SK-N-SH (cell line): Measurements from ENCODE around the gene CXCL16. TPM values are rescaled to one million over a fixed set of nuclear protein-coding genes. Genes with fewer than 3 reads are reported as not detected.
A peak's percentile ranks its signal among the peaks of the same experiment; 100 is the strongest.

Experiments used
- CTCF ChIA-PET: fragments of 300-600, 350-600 bp; formaldehyde crosslinking; extraction: SDS; loops from one replicate; lab custom pipeline; 2021; lab: Yijun Ruan, JAX
- POLR2A ChIA-PET: fragments of 350-600 bp; sonication (Branson Sonifier 250); formaldehyde crosslinking; extraction: SDS; loops from one replicate; lab custom pipeline; 2020; ENCODE audit warnings: antibody characterized with exemption, inconsistent platforms; lab: Yijun Ruan, JAX
- DNase-seq: peaks from one replicate; pipeline ENCODE4 v3.0.0; 2012
- H2AFZ ChIP-seq: fragments of 200-600 bp; sonication (generic); 2 replicates; pipeline ENCODE4 v1.8.1; 2016; ENCODE audit warnings: antibody characterized with exemption, mild to moderate bottlenecking, low read depth
- H3F3A ChIP-seq: fragments of 200-600 bp; sonication (generic); replicated peaks from 2 replicates; pipeline ENCODE3; 2016; ENCODE audit warnings: antibody characterized with exemption, mild to moderate bottlenecking; ENCODE audit not compliant: insufficient read depth
- H3K27ac ChIP-seq, 2 experiments: fragments of 200-500 bp in 1 of 2; fragments of 200-600 bp in 1 of 2; sonication (Bioruptor generic) in 1 of 2; sonication (generic), shearing (Covaris generic) in 1 of 2; 2 replicates each; pipeline versions ENCODE4 v1.5.1 to v1.6.1; 2014 to 2016; ENCODE audit warnings: low read depth in 2 of 2, inconsistent platforms in 1 of 2, low read length in 1 of 2, mild to moderate bottlenecking in 1 of 2, mixed read lengths in 1 of 2
- H3K27me3 ChIP-seq: fragments of 200-600 bp; sonication (generic), shearing (Covaris generic); 2 replicates; pipeline ENCODE4 v1.6.1; 2016; ENCODE audit warnings: mixed run types; ENCODE audit not compliant: insufficient read depth
- H3K36me3 ChIP-seq, 2 experiments: fragments of 200-500 bp in 1 of 2; fragments of 200-600 bp in 1 of 2; sonication (Bioruptor generic) in 1 of 2; sonication (generic) in 1 of 2; replicated peaks in 1 of 2; 2 replicates each; pipeline versions ENCODE3 to v1.5.1; 2014 to 2016; ENCODE audit warnings: low read length in 1 of 2, mild to moderate bottlenecking in 1 of 2; ENCODE audit not compliant: insufficient read depth in 2 of 2, control insufficient read depth in 1 of 2
- H3K4me1 ChIP-seq, 2 experiments: fragments of 200-500 bp in 1 of 2; fragments of 200-600 bp in 1 of 2; sonication (Bioruptor generic) in 1 of 2; sonication (generic), shearing (Covaris generic) in 1 of 2; 2 replicates each; pipeline versions ENCODE4 v1.5.1 to v1.6.1; 2014 to 2016; ENCODE audit warnings: low read depth in 1 of 2, low read length in 1 of 2, mixed run types in 1 of 2; ENCODE audit not compliant: insufficient read depth in 2 of 2, control insufficient read depth in 1 of 2
- H3K4me2 ChIP-seq: fragments of 200-600 bp; sonication (generic), shearing (Covaris generic); 2 replicates; pipeline ENCODE4 v1.6.1; 2017; ENCODE audit warnings: mixed run types
- H3K4me3 ChIP-seq, 2 experiments: fragments of 200-500 bp in 1 of 2; fragments of 200-600 bp in 1 of 2; sonication (Bioruptor generic) in 1 of 2; sonication (generic), shearing (Covaris generic) in 1 of 2; 2 replicates each; pipeline versions ENCODE4 v1.5.1 to v1.8.1; 2014 to 2016; ENCODE audit warnings: low read depth in 2 of 2, inconsistent platforms in 1 of 2, low read length in 1 of 2, mild to moderate bottlenecking in 1 of 2, mixed read lengths in 1 of 2, moderate library complexity in 1 of 2
- H3K79me2 ChIP-seq: fragments of 200-600 bp; sonication (generic); 2 replicates; pipeline ENCODE4 v1.8.1; 2017; ENCODE audit warnings: mild to moderate bottlenecking; ENCODE audit not compliant: insufficient read depth
- H3K9ac ChIP-seq: fragments of 200-600 bp; sonication (generic); 2 replicates; pipeline ENCODE4 v1.6.1; 2017; ENCODE audit warnings: mixed run types
- H3K9me2 ChIP-seq: fragments of 200-600 bp; sonication (generic); 2 replicates; pipeline ENCODE4 v1.6.1; 2017; ENCODE audit warnings: mixed run types
- H3K9me3 ChIP-seq: fragments of 200-600 bp; sonication (generic); 2 replicates; pipeline ENCODE4 v1.6.1; 2017; ENCODE audit warnings: mixed run types, mild to moderate bottlenecking, moderate library complexity
- H4K20me1 ChIP-seq: fragments of 200-600 bp; sonication (generic); 2 replicates; pipeline ENCODE4 v1.6.1; 2017; ENCODE audit warnings: mild to moderate bottlenecking, mixed run types; ENCODE audit not compliant: insufficient read depth
- CHD2 ChIP-seq: fragments of 150-350 bp; IDR thresholded peaks from 2 replicates; pipeline ENCODE4 v1.6.1; 2018; ENCODE audit warnings: low read length; ENCODE audit not compliant: partially characterized antibody
- EP300 ChIP-seq, 2 experiments: IDR thresholded peaks; 2 replicates each; pipeline versions ENCODE4 v1.4.0 to v1.6.1; 2012; ENCODE audit warnings: borderline replicate concordance in 1 of 2, low read depth in 1 of 2, low read length in 1 of 2
- EZH2phosphoT487 ChIP-seq: fragments of 200-600 bp; sonication (generic); IDR thresholded peaks from 2 replicates; pipeline ENCODE4 v1.6.1; 2017; ENCODE audit warnings: low read depth, mixed run types, mild to moderate bottlenecking, antibody characterized with exemption, moderate library complexity, borderline replicate concordance
- GATA2 ChIP-seq: sonication (generic); formaldehyde crosslinking; IDR thresholded peaks from 2 replicates; pipeline ENCODE4 v1.5.0; 2020; ENCODE audit warnings: mild to moderate bottlenecking, missing genetic modification reagents
- MAX ChIP-seq: IDR thresholded peaks from 2 replicates; pipeline ENCODE4 v1.4.0; 2012; ENCODE audit warnings: low read depth
- MEF2A ChIP-seq: IDR thresholded peaks from 2 replicates; pipeline ENCODE4 v1.4.0; 2012; ENCODE audit warnings: low read depth, borderline replicate concordance
- MXI1 ChIP-seq: IDR thresholded peaks from 2 replicates; pipeline ENCODE4 v1.6.1; 2012; ENCODE audit warnings: mild to moderate bottlenecking, low read depth, low read length, improper control_type of control experiment
- NFIC ChIP-seq: IDR thresholded peaks from 2 replicates; pipeline ENCODE4 v1.4.0; 2012; ENCODE audit warnings: borderline replicate concordance
- NRF1 ChIP-seq: IDR thresholded peaks from 2 replicates; pipeline ENCODE4 v1.6.1; 2012; ENCODE audit warnings: low read depth, mild to moderate bottlenecking, low read length
- RAD21 ChIP-seq: IDR thresholded peaks from 2 replicates; pipeline ENCODE4 v1.6.1; 2012; ENCODE audit warnings: mild to moderate bottlenecking, low read length
- REST ChIP-seq: IDR thresholded peaks from 2 replicates; pipeline ENCODE4 v1.6.1; 2012; ENCODE audit warnings: mild to moderate bottlenecking, low read depth, low read length, moderate library complexity
- TAF1 ChIP-seq: IDR thresholded peaks from 2 replicates; pipeline ENCODE4 v1.6.1; 2012; ENCODE audit warnings: low read depth, mild to moderate bottlenecking, low read length, moderate library complexity, borderline replicate concordance
- YY1 ChIP-seq: IDR thresholded peaks from 2 replicates; pipeline ENCODE4 v1.4.0; 2012; ENCODE audit warnings: low read depth, mild to moderate bottlenecking
- WGBS: methylation state at CpG from one replicate; pipeline ENCODE4 v1.1.6; 2017; ENCODE audit warnings: low lambda C conversion rate; 5-methylcytosine and 5-hydroxymethylcytosine counted together
- polyA plus RNA-seq, 3 experiments: library from polyadenylated mRNA; depleted of rRNA; stranded (reverse); fragments of >200 nt; gene quantifications; 2 replicates each; pipeline ENCODE4 v1.2.3, GENCODE V29; 2012
- TF ChIP-seq, protein P1 (sequence below): fragments of 150-350 bp; IDR thresholded peaks from 2 replicates; pipeline ENCODE4 v1.6.1; 2017; ENCODE audit warnings: antibody characterized with exemption, low read length, low read depth, borderline replicate concordance

Gene CXCL16
- polyA plus RNA-seq (2012; rRNA removed), result 3.4 and 4.3 TPM in 2 replicates
- polyA plus RNA-seq (2012; cell fraction: cytosol; rRNA removed), result 3.6 and 4.6 TPM in 2 replicates
- 1.5 and 1.7 TPM in 2 replicates for polyA plus RNA-seq (2012; cell fraction: nucleus; rRNA removed)

GRCh38 chr17:4739122-4740024, at the start of gene CXCL16, which contains the start of gene ZMYND15:
TSS of gene CXCL16 (minus strand) at chr17:4739928. CDS start at chr17:4739339, 589 bp downstream.
TSS of gene ZMYND15 (plus strand) at chr17:4739833. CDS start at chr17:4740549, 716 bp downstream.
- H3K9me3 ChIP-seq, result no peaks in the 10 kb centered on the region
- H3K9ac ChIP-seq, result peak within 1 kb of the TSS; percentile 58; the same call in 1 of the 2 replicates
- peaks cover 6% of the 10 kb centered on the region for H3F3A ChIP-seq
- H2AFZ ChIP-seq, result peak within 1 kb of the TSS; percentile 94
- ChIA-PET CTCF (no interaction called here), POLR2A (interaction anchor here (0.6 kb wide), 1 partner anchor 187 kb away, joined by 3 read pairs; no protein-coding TSS in a partner anchor)
- peak; percentile 79 for DNase-seq
- H3K79me2 ChIP-seq, result no peaks in the 10 kb centered on the region
- 4% methylated on average over 19 of the region's 100 CpGs for WGBS
- H3K27ac ChIP-seq, result no peak within 1 kb of the TSS
- peaks cover 12% of the 10 kb centered on the region; the same call in 1 of the 2 replicates for H3K27me3 ChIP-seq
- H3K9me2 ChIP-seq, result no peaks in the 10 kb centered on the region
- peaks cover 0 to 7% of the 10 kb centered on the region in 2 experiments; a peak in 1 of 4 replicates for H3K4me1 ChIP-seq
- no peaks in the 10 kb centered on the region for H3K36me3 ChIP-seq
- peak within 1 kb of the TSS; percentile 85 for H3K4me2 ChIP-seq
- H3K4me3 ChIP-seq, result peak within 1 kb of the TSS; percentile 60 to 67
- peak; percentile 11; the same call in 1 of the 2 replicates for TF ChIP-seq MAX
- no peak for TF ChIP-seq YY1
- H4K20me1 ChIP-seq, result no peaks in the 10 kb centered on the region

DNA sequence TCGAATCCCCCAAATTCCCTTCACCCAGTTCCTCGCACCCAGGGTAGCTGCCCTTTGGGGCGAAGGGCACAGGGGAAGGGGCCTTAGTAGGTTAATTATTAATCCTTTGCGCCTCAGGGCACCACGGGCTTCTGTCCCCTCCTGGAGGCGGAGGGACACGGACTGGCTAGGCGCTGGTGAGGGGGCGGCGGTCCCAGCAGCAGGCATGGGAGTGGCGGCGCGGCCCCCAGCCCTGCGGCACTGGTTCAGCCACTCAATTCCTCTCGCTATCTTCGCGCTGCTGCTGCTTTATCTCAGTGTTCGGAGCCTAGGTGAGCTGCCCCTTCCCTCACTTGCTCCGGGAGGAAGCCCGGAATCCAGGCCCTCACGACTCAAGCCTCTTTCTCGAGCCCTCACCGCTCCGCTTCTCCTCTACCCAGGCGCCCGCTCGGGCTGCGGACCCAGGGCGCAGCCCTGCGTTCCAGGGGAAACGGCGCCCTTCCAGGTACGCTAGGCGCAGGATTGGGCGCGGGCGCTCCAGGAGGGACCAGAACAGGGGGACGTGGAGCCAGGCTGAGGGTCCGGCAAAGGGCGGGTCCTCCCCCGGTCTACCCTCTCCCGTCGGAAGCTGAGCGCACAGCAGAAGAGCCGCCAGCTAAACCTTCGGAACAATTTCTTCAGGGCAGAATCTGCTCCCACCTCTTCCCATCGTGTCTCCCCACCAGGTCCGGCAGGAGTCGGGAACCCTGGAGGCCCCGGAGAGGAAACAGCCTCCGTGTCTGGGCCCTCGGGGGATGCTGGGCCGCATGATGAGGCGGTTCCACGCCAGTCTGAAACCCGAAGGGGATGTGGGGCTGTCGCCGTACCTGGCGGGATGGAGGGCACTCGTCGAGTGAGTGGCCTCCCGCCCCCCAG, 49.3 kb upstream of the CXCL16 start, which contains the start of gene GLTPD2:
TSS of gene GLTPD2 (plus strand) at position 158 of the 894 bp plus-strand sequence. CDS start at position 206, 48 bp downstream.
- Histone ChIP-seq H3K4me2 (peak within 1 kb of the TSS; percentile 99), H3K9ac (peak within 1 kb of the TSS; percentile 75; the same call in 1 of the 2 replicates), H3K27ac (peak within 1 kb of the TSS; percentile 70 to 82), H3K9me3 (no peaks in the 10 kb centered on the region), H2AFZ (peak within 1 kb of the TSS; percentile 85), H3K27me3 (peaks cover 4% of the 10 kb centered on the region; the same call in 1 of the 2 replicates), H4K20me1 (no peaks in the 10 kb centered on the region), H3K4me3 (peak within 1 kb of the TSS; percentile 59 to 79), H3F3A (peaks cover 5% of the 10 kb centered on the region), H3K36me3 (no peaks in the 10 kb centered on the region), H3K79me2 (no peaks in the 10 kb centered on the region), H3K4me1 (peaks cover 8 to 19% of the 10 kb centered on the region in 2 experiments; a peak in 2 of 4 replicates), H3K9me2 (no peaks in the 10 kb centered on the region)
- CTCF ChIA-PET, result interaction anchor here (0.6 to 10.5 kb wide), 42 partner anchors 8 to 223 kb away, joined by 3 to 235 read pairs (median 5); partner anchors contain the start of genes ARRB2, C17orf107, CAMTA2 and CHRNE
- peak; percentile 48 for DNase-seq
- POLR2A ChIA-PET, result interaction anchor here (1.0 to 1.8 kb wide), 8 partner anchors 17 to 178 kb away, joined by 3 to 10 read pairs (median 4); partner anchors contain the start of genes MINK1, PLD2, SPAG7 and TM4SF5
- TF ChIP-seq CHD2 (no peak), GATA2 (CRISPR knock-in tag) (no peak), NRF1 (no peak), NFIC (no peak), TAF1 (no peak), REST (no peak), MXI1 (no peak), EZH2phosphoT487 (no peak), RAD21 (no peak), EP300 (IDR thresholded peaks at IDR 0.05; ENCODE audit: borderline replicate concordance in 1 of 2, low read depth in 1 of 2, low read length in 1 of 2) (no peak), MEF2A (no peak)
- TF ChIP-seq, protein P1, sequence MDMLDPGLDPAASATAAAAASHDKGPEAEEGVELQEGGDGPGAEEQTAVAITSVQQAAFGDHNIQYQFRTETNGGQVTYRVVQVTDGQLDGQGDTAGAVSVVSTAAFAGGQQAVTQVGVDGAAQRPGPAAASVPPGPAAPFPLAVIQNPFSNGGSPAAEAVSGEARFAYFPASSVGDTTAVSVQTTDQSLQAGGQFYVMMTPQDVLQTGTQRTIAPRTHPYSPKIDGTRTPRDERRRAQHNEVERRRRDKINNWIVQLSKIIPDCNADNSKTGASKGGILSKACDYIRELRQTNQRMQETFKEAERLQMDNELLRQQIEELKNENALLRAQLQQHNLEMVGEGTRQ, result no peak
- 40% methylated on average over 37 of the region's 62 CpGs for WGBS
